RPMI8226 (cell line): ENCODE data around the gene ZFR2.
"Not testable (repeated sequence)": the region's sequence is repeated elsewhere in the genome, so short reads cannot be mapped to it uniquely, and the experiment has no call there.

ENCODE experiments used
- DNase-seq: peaks from one replicate; pipeline ENCODE4 v3.0.0-alpha.2; 2015

Gene ZFR2

DNA sequence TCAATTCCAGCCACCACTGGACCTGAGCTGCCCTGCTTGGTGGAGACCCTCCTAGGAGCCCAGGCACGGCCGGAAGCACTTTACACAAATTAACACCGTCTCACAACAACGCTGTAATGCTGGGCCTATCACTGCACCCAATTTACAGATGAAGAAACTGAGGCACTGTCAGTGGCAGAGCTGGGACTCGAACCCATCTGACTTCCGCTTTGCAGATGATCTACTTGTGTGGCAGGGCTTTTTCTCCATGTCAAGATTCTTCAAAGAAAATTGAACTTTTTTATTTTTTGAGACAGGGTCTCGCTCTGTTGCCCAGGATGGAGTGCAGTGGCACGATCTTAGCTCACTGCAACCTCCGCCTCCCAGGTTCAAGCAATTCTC, 33.8 kb downstream of the ZFR2 start:
- DNase-seq = no peak

DNA sequence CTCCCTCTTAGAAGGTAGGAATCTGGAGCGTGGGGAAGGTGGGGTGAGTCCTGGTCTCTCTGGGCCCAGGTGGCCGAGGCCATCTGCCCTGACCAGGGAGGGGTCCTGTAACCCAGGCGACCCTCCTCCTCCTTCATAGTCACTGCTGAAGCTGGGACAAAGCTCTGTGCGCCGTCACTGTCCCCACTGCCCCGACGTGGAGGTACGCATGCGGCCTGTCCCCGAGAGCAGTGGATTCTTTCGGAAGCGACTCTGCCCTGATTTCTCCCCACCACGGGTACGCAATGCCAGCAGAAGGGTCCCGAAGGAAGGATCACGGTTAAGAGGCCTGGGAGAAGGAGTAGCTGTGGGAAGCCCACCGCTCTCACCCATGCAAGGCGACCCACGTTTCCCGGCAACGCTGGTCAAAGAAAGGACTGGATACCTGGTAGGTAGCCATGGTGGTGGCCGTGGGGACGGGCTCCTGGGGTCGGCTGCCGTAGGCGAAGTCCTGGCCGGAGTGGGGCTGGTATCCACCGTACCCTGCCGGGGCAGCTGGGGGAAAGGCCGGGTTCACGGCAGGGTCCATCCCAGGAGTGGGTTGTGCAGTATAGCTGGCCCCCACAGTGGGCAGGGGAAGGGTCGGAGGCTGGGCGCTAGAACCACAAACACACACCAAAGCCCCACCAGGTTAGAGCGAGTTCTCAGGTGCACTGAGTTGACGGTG, 34.3 kb downstream of the ZFR2 start:
- DNase-seq = no peak

DNA sequence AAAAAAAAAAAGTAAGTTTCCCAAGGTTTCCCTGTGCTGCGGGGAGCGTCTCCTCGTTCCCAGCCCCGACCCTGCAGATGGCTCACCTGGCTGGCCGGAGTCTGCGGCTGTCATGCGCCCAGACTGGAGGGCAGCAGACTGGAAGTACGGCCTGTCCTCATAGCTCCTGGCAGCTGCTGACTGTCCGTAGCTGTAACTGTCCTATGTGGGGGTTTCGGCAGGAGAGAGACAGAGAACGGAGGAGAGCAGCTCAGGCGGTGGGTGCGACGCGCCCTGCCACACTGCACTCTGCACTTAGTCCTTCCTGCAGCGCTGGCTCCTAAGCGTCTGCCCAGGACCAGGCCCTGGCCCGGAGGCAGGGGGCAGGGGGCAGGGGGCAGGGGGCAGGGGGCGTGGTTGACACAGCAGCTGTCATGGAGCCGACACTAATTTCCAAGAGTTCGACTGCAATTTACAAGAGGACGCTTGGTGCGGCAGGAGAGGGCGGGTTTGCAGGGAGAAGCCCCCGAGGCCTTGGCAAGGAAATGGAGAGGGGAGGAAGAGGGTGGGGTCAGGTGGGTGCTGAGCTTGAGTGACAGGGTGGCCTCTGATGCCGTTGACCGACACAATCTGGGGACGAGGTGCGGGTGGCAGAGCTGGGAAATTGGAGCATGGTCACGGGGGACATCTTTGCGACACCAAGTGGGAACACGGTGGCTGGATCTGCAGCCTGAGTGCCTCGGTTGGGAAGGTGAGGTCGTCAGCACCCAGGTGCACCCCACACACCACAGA, 35.1 kb downstream of the ZFR2 start:
- DNase-seq = no peak

DNA sequence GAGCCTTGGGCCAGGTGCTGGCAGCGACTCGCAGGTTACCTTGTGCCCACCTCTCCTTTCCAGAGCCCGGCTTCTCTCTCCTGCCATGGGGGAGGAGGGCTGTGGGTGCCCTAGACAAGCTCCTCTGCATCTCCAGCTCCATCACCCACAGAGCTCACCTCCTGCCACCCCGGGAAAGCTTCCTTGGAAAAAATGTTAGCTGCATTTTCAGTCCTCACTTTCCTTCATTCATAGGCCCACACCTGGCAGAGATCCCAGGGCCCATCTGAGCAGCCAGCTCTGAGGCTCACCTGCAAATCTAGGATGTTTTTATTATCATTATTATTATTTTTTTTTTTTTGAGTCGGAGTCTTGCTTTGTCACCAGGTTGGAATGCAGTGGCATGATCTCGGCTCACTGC, 36.8 kb downstream of the ZFR2 start:
- no peak for DNase-seq

DNA sequence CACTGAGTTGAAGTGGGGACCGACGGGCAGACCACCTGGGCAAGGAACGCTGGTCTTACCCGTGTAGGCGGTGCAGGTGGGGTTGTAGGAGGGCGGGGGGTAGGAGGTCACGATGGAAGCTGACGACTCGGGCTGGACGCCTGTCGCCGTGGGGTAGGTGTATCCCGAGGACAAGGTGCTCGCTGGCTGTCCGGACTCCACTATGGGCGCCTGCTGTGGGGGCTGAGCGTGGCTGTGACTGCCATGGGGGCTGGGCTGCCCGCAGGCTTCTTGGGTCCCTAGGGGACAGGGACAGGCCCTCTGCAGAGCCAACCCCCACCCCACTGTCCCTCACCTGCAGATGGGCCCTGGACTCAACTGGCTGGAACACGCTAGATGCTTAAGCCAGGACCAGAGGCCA, 37.2 kb downstream of the ZFR2 start:
- DNase-seq = no peak

DNA sequence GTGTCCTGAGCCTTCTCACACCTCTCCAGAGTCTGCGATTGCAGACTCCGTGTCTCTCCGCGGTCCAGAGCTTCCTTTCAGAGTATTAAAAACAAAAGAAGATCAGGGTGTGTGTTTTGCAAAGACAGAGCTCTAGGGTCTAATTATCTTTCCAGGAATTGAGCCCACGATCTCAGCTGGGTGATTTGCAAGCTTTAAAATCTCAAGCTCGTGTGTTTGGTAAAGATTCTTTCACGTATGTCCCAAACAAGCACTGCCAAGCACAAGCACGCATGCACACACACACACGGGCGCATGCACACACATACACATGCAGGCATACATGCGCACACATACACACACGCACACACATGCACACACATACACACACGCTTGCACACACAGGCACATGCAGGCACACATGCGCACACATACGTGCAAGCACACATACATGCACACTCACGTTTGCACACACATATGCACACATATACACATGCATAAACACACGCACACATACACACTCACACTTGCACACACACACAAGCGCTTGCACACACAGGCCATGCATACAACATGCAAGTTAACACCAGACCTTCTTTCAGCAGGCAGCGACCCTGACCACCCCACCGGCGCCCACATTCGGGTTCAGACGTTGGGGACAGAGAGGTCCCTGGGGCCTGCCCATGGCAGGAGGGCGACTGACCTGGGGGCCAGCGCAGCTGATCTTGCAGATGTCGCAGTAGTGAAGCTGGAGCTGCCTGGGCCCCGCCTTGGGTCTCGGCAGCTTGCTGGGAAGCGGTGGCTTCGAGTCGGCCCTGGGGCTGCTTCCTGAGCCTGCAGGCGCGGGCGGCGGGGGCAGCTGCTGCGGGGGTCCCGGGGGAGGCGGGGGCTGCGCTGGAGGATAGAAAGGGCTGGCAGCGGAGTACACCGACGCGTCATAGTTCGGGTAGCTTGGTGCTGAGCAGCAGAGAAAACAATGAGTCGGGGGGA, 37.9 kb downstream of the ZFR2 start:
- DNase-seq = no peak

DNA sequence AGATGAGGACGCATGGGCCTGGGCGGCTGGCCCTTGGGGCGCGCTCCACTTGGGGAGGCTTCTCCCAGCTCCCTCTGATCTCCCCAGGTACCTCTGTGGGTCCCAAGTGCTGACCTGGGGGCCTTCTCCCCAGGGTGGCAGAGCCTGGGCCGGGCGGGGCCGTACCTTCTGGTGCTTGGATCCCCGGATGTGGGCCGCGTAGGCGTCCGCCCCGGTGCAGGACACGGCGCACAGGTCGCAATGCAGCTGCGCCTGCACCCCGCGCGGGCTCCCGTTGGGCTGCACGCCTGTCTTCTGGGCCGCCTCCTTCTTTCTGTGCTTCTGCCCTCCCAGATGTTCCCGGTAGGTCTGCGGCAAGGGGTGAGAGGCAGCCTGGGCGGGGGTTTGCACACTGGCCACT, 41.5 kb downstream of the ZFR2 start:
- DNase-seq = no peak

DNA sequence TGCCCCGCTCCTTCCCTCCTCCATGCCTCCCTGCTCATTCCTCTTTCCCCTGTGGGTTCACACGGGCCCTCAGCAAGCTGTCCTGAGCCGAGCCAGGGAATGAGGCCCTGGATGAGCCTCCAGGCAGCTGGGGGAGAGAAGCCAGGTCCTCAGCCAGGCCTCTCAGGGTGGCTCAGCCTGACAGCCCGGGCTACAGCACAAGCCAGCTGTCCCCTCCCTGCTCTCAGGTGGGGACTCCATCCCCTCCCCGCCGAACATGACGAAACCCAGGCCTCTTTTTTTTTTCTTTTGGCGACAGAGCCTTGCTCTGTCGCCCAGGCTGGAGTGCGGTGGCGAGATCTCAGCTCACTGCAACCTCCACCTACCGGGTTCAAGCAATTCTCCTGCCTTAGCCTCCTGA, 42.7 kb downstream of the ZFR2 start:
- no peak for DNase-seq

DNA sequence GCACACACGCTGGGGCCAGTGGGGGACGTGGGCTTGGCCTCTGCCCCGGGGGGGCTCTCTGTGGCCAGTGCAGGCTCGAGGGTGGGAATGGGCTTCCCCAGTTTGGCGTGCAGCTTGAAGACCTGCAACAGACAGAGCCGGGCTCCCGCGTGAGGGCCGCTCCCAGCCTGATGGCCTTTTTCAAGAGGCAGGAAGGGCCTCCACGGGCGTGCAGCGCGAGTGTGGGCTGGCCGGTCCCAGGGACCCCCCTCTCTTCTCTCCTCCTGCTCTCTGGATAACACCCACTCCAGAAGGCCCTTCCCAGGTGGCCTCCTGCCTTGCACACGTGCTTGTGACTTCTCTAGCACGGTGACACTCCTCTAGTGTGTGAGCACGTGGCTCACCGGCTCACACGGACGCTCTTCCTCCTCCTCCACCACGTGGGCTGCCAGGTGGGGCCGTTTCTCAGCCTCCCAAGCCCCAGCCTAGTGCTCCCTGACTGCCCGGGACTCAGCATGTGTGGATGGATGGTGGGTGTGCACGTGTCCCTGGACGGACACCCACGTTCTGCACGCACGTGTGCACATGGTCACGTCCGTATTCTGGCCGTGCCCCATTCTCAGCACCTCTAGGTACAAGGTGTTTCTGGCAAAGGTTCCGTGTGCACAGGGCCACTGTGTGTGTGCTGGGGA, 43.4 kb downstream of the ZFR2 start:
- DNase-seq = no peak

DNA sequence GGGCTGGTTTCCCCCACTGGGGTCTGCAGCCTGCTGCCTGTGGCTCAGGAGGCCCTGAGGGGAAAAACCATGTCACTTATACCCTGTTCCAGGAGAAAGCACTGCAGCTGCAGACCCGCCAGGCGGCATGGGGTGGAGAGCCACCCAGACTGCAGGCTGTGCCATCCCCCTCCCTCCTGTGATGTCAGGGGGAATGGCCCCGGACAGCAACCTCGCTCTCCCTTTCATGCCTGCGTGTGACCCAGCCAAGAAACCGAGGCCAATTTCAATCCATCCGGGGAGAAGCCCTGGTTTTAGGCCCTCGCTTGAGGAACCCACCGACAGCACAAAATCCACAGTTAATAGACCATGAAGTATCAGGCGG, 45.5 kb downstream of the ZFR2 start:
- DNase-seq = no peak

DNA sequence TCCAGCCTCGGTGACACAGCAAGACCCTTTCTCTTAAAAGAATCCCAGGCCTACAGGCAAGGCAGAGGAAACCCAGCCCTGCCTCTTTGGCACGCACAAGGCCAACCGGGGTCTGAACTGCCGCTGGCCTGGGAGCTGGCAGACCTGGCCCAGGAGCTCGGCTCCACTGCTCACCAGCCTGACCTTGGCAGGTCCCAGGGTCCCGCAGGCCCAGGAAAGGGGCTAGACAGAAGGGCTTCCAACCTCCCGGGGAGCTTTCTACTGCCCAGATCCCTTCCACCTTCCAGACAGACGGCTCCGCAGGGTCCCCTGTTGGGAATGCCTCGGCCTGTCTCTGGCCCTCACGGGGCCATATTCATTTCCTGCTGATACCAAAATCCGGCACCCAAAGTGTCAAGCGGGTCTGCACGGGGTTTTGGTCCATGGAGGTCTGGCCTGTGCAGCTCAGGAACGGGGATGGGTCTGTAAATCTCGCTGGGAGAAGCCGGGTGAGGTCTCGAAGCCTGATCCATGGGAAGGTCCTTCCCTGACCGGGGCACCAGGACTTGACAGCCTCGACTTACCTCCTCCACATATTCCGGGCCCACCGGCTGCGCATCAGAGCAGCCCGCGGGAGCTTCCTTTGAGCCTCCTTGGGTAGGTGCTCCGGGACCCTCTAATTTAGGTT, 46.0 kb downstream of the ZFR2 start:
- no peak for DNase-seq

DNA sequence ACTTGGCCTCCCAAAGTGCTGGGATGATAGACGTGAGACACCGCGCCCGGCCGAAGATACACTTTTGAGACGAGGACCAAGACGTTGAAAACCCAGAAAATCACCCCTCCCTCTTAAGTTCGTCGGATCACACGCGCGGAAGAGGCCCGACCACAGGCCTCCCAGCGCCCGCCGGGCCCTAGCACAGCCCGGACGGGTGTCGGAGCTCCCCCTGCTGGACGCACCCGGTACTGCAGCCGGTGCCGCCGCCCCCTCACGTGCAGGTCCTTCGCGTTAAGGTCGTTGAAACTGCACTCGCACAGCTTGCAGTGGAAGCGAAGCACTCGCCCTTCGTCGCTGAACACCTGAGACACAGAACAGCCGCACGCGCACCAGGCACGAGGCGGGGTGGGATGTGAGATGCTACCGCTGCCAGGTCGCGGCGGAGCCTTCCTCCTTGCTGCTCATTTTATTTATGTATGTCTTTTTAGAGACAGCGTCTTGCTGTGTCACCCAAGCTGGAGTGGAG, 46.9 kb downstream of the ZFR2 start:
- peak; percentile 59 for DNase-seq

DNA sequence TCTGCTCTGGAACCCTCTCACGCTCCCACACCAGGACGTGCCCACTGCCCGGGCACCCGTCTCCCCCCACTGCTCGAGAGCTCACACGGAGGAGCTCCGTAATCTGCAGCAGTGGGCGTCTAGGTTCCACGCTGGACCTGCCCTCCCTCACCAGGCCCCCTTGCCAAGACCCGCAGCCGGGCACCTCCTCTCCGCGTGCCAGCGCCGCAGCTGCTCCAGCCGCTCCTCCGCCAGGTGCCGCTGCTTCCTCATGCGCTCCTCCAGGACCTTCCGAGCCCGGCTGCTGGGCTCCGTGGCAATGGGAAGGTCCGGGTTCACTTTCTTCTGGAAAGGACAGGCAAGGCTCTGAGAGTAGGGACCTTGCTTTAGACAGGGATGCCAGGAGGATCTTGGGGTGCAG, 47.7 kb downstream of the ZFR2 start:
- no peak for DNase-seq

DNA sequence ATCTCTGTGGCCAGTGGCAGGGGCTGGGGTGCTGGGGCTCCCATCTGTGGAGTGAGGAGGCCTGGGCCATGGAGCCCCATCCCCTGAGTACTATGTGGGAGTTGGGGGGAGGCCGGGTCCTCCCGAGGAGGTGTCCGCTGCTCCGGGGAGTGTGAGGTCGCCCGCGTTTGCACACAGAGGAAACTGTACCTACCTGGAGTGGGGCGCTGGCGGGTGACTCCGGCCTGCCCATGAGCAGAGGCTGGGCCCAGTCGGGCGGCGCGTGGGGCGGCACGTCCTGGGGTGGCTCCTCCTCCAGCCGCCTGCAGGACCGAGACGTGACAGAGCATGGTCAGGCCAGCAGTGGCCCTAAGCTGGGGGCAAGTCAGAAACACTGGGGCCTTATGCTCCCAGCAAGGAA, 48.8 kb downstream of the ZFR2 start:
- no peak for DNase-seq

DNA sequence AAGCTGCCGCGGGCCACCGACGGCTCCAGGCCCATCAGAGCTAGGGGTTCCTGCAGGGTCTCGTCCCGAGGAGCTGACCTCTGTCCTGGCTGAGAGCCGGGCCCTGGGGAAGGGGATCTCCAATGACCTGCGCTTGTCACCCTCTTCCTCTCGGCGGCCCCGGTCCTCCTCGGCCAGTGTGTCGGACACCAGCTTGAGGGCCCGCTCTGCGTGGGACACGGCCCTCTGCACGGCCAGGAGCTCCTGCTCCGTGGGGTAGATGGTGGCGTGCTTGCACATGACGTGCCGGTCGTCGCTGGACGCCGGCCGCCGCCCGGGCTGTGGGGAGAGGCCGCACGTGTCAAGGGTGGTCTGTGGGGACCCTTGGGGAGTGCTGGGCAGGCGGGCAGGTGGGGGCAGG, 49.9 kb downstream of the ZFR2 start:
- no peak for DNase-seq

DNA sequence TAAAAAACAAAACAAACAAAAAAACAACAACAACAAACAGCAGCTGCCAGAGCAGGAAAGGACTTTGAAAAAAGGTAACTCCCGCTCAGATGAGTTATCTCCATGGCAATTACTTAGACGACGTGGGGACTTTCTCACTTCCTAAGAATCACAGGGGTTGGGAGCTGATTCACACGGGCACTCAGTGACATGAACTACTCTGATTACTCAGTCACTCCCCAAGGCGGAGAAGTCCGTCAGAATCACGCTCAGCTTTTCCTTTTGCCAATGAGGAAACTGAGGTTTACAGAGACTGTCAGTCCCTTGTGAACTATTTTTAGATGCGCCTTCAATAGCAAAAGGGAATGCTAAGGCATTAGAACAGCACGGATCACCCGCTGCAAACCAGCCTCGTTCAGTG, 50.4 kb downstream of the ZFR2 start:
- no peak for DNase-seq

DNA sequence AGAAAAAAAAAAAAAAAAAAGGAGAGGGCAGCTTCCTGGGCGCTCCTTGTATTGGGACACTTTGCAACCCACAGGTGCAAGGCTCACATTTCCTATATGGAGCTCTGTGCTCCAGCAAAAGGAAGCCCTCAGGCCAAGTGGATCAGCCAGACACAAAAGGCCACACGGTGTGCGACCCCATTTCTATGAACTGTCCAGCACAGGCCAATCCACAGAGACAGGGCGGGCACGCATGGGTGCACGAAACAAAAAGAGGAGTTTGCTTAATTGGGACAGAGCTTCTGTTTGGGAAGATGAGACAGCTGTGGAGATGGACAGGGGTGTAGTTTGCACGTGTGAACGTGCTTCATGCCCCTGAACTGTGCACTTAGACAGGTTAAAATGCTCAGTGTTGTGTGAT, 51.1 kb downstream of the ZFR2 start:
- DNase-seq = no peak

DNA sequence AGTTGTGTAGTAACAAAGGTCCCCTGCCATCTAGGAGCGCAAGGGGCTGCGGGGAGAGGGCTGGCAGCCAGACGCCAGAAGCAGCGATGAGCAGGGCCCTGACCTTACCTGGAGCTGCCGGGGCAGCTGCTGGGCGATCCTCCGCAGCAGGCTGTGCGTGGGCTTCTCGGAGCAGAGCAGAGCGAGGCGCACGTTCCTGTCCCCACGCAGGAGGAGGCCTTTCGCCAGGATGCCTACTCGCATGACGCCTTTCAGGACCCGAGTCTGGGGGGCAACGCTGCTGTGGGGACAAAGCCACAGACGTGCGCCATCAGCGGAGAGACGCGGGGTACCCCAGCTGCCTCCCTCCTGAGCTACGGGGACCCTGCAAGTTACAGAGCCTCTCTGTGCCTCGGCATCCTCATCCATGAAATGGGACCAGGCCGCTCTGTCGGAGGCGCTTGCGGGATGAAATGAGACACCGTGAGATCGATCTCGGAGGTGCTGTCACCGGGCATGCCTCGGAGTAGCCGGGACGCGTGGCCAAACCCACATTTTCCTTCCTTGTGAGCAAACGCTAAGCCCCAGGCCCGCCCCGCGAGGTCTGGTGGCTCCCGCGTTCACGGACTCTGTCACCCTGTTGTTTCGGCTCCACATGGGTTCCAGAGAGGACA, 52.1 kb downstream of the ZFR2 start:
- no peak for DNase-seq

DNA sequence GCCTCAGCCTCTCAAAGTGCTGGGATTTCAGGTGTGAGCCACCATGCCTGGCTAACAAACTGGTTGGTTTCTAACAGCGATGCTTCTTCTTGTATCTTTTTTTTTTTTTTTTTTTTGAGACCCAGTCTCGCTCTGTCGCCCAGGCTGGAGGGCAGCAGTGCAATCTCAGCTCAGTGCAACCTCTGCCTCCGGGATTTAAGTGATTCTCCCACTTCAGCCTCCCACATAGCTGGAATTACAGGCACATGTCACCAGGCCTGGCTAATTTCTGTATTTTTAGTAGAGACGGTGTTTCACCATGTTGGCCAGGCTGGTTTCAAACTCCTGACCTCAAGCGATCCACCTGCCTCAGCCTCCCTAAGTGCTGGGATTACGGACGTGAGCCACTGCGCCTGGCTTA, 52.7 kb downstream of the ZFR2 start:
- DNase-seq = not testable (repeated sequence)

DNA sequence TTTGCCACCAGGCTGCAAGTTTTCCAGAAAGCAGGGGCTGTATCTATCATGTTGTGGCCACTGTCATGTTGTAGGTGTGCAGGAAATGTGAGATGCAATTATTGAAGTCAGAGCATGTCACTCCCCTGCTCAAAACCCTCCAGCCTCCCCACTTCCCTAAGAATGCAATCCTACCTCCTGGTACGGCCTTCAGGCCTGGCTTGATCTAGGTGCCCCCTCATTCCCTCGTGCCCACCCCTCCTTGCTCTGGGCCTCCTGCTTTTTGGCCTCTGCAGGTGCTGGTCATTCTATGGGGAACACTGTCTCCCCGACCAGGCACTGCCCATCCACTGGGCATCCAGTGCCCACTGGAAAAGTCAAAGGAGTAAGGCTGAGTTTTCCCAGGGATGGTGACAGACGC, 54.2 kb downstream of the ZFR2 start:
- no peak for DNase-seq

DNA sequence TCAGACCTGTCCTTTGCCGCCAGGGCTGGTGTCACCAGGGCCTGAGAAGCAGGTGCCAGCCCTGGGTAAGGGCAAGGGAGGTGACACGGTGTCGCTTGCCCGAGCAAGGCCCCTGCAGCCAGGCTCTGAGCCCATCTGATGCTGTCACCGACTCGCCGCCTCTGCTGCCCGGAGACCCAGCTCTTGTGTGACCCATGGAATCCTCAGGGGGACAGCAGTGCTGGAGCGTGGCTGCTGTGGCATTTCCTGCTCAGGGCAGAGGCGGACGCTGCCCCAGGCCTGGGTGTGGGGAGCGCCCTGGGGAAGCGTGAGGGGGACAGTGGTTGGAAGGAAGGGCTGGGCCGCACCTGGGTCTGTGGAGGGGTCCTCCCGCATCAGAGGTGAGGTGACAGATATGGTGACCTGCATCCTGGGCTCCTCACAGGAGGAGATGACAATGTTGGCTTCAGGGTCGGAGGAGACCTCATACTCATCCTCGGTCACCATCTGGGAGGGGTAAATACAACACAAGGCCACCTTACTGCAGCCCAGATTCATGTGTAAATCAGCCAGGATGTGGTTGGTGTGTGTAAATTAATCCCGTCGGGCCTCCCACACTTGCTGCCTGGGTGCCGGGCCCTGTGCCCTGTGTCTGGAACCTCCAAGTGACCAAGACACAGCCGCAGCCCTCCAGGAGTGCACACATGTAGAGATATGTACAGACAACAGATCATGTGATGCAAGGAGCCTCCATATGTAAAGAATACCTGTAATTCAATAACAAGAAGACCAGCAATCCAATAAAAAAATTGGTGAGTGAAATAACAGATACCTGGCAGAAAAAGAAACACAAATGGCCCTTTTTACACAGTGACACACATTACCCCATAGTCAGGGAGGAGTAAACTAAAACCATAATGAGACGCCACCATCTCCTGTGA, 55.1 kb downstream of the ZFR2 start:
- DNase-seq = no peak
